Left lung (tissue), 10 donors: ENCODE data around the gene ABCC1. TPM values are rescaled to one million over a fixed set of nuclear protein-coding genes. Genes with fewer than 3 reads are reported as not detected.

Experiments
- ATAC-seq: fragments of 200-7000 bp; cut with Tn5 transposase; one replicate; pipeline ENCODE4 v1.9.1; 2020; ENCODE audit warnings: moderate library complexity
- DNase-seq, 4 donors: peaks; one replicate each; pipeline ENCODE4 v3.0.0-alpha.2; 2013 to 2020
- H3K27ac ChIP-seq, 2 donors: fragments of 200-600 bp; sonication (generic) in 1 of 2; one replicate each; pipeline versions ENCODE4 v1.5.0 to v1.8.0; 2020 to 2021
- H3K27me3 ChIP-seq, 2 donors: fragments of 200-600 bp; sonication (generic) in 1 of 2; one replicate each; pipeline versions ENCODE4 v1.5.0 to v1.8.0; 2020 to 2021
- H3K36me3 ChIP-seq, 2 donors: fragments of 200-600 bp; sonication (generic) in 1 of 2; one replicate each; pipeline versions ENCODE4 v1.5.0 to v1.8.0; 2020 to 2021
- H3K4me1 ChIP-seq, 2 donors: fragments of 200-600 bp; one replicate each; pipeline ENCODE4 v1.8.0; 2021
- H3K4me3 ChIP-seq, 2 donors: fragments of 200-600 bp; sonication (generic) in 1 of 2; one replicate each; pipeline versions ENCODE4 v1.5.0 to v1.8.0; 2020 to 2021; ENCODE audit warnings: mild to moderate bottlenecking in 1 of 2
- H3K9me3 ChIP-seq, 2 donors: fragments of 200-600 bp; sonication (generic) in 1 of 2; one replicate each; pipeline versions ENCODE4 v1.5.0 to v1.8.0; 2020 to 2021
- CTCF ChIP-seq, 2 donors: fragments of 200-600 bp; sonication (generic) in 1 of 2; IDR thresholded peaks; one replicate each; pipeline versions ENCODE4 v1.5.0 to v1.8.0; 2021; ENCODE audit warnings: antibody characterized with exemption in 2 of 2
- intact Hi-C, 2 donors: fragments of 100-400 bp; cut with DNase I; formaldehyde crosslinking; loops; one replicate each; pipeline versions ENCODE4 v1.11.2 to v1.14.2; 2022
- polyA plus RNA-seq, 6 donors: library from polyadenylated mRNA; unstranded; fragments of 120-200 nt; gene quantifications; one replicate each; pipeline ENCODE4 v1.2.1, GENCODE V29; 2013; ENCODE audit not compliant: insufficient read length in 6 of 6
- total RNA-seq, 2 donors: library from RNA; stranded (reverse); fragmentation: NEBNext Ultra II Directional; extraction: Animal tissue kit (Norgen Biotek cat#: 25700); gene quantifications; one replicate each; pipeline ENCODE4 v1.2.1, GENCODE V29; 2021
- donor health status: DM: no; HTN: yes; CAD: no.
- donor health status: DM: no; HTN: no; CAD: no.

The ABCC1 gene
- total and polyA plus RNA-seq, 8 donors, result 29.3 to 44.6 (median 31.7) TPM

- Histone ChIP-seq H3K4me3 (no peak overlapping the region), H3K27ac (no peak overlapping the region), H3K36me3 (peaks cover 0 to 96% of the 10 kb centered on the region in 2 donors), H3K4me1 (no peaks in the 10 kb centered on the region), H3K27me3 (no peaks in the 10 kb centered on the region), H3K9me3 (no peaks in the 10 kb centered on the region)
- ATAC-seq (no peak), DNase-seq (no peak)
- intact Hi-C loops, result no loop called here
- TF ChIP-seq CTCF (IDR thresholded peaks at IDR 0.05), result no peak
These were observed 99.6 kb downstream of the ABCC1 start for GRCh38 chr16:16048904-16049582.

- TF ChIP-seq CTCF (IDR thresholded peaks at IDR 0.05), result no peak
- H3K36me3 ChIP-seq, result peaks cover 0 to 96% of the 10 kb centered on the region in 2 donors
- intact Hi-C loops, result no loop called here
- DNase-seq (no peak), ATAC-seq (no peak)
- H3K9me3 ChIP-seq, result no peaks in the 10 kb centered on the region
- no peak overlapping the region for H3K27ac ChIP-seq
- no peak overlapping the region for H3K4me3 ChIP-seq
- no peaks in the 10 kb centered on the region for H3K27me3 ChIP-seq
- no peaks in the 10 kb centered on the region for H3K4me1 ChIP-seq
These were observed 100.7 kb downstream of the ABCC1 start for GRCh38 chr16:16050106-16050505.

GRCh38 chr16:16051132-16051531 lies 101.7 kb downstream of the ABCC1 start:
- Histone ChIP-seq H3K27ac (no peak overlapping the region), H3K27me3 (no peaks in the 10 kb centered on the region), H3K4me3 (no peak overlapping the region), H3K4me1 (no peaks in the 10 kb centered on the region), H3K9me3 (no peaks in the 10 kb centered on the region), H3K36me3 (peaks cover 0 to 96% of the 10 kb centered on the region in 2 donors)
- no peak for TF ChIP-seq CTCF (IDR thresholded peaks at IDR 0.05)
- ATAC-seq (no peak), DNase-seq (no peak)
- intact Hi-C loops, result no loop called here

GRCh38 chr16:16052916-16053315 lies 103.5 kb downstream of the ABCC1 start:
- H3K4me1 ChIP-seq, result no peaks in the 10 kb centered on the region
- H3K4me3 ChIP-seq, result no peak overlapping the region
- DNase-seq, result no peak
- ATAC-seq, result no peak
- H3K27me3 ChIP-seq, result no peaks in the 10 kb centered on the region
- H3K9me3 ChIP-seq, result no peaks in the 10 kb centered on the region
- H3K27ac ChIP-seq, result no peak overlapping the region
- H3K36me3 ChIP-seq, result peaks cover 0 to 96% of the 10 kb centered on the region in 2 donors
- intact Hi-C loops, result no loop called here
- no peak for TF ChIP-seq CTCF (IDR thresholded peaks at IDR 0.05)

- H3K9me3 ChIP-seq, result no peaks in the 10 kb centered on the region
- no peak for TF ChIP-seq CTCF (IDR thresholded peaks at IDR 0.05)
- H3K27me3 ChIP-seq, result no peaks in the 10 kb centered on the region
- no peak overlapping the region for H3K27ac ChIP-seq
- ATAC-seq, result no peak
- H3K4me3 ChIP-seq, result no peak overlapping the region
- H3K4me1 ChIP-seq, result peaks cover 0 to 14% of the 10 kb centered on the region in 2 donors
- peaks cover 0 to 89% of the 10 kb centered on the region in 2 donors for H3K36me3 ChIP-seq
- intact Hi-C loops, result no loop called here
- DNase-seq, result no peak
These were observed 107.7 kb downstream of the ABCC1 start for GRCh38 chr16:16057102-16057501.
